Activated CD4-positive, alpha-beta memory T cell treated with anti-CD3 and anti-CD28 coated beads, Interleukin-2, amount 10 ng/mL, durations not matched to agents 7 days and 5 days (primary cell): ENCODE measurements around the gene AKAP13. TPM values are rescaled to one million over a fixed set of nuclear protein-coding genes. Genes with fewer than 3 reads are reported as not detected.

Source experiments
- CTCF ChIA-PET: fragments of 350-600 bp; sonication (Branson Sonifier 250); formaldehyde crosslinking; loops from one replicate; lab custom pipeline; 2021; ENCODE audit warnings: antibody characterized with exemption, inconsistent platforms; lab: Charles Lee
- POLR2A ChIA-PET: fragments of 350-600 bp; sonication (Branson Sonifier 250); formaldehyde crosslinking; loops from one replicate; lab custom pipeline; 2021; ENCODE audit warnings: antibody characterized with exemption; lab: Charles Lee
- DNase-seq: peaks from one replicate; pipeline ENCODE4 v3.0.0-alpha.2; 2020
- H3K27ac Mint-ChIP-seq: one replicate; pipeline ENCODE4 v1.8.0; 2021; ENCODE audit warnings: mild to moderate bottlenecking, mixed read lengths
- H3K27me3 Mint-ChIP-seq: one replicate; pipeline ENCODE4 v1.8.0; 2021; ENCODE audit warnings: mixed read lengths
- H3K36me3 Mint-ChIP-seq: one replicate; pipeline ENCODE4 v1.8.0; 2021; ENCODE audit warnings: low read depth, mixed read lengths
- H3K4me1 Mint-ChIP-seq: one replicate; pipeline ENCODE4 v1.8.0; 2021; ENCODE audit warnings: mixed read lengths
- H3K4me3 Mint-ChIP-seq: one replicate; pipeline ENCODE4 v1.8.0; 2021; ENCODE audit warnings: mild to moderate bottlenecking, mixed read lengths
- H3K9me3 Mint-ChIP-seq: one replicate; pipeline ENCODE4 v1.8.0; 2021; ENCODE audit warnings: mixed read lengths
- total RNA-seq, 2 experiments: library from RNA; stranded (reverse); gene quantifications; one replicate each; pipeline ENCODE4 v1.2.3, GENCODE V29; 2021

AKAP13 gene
- total RNA-seq, 2 experiments from 2014 or later, result 153 to 170 TPM

DNA sequence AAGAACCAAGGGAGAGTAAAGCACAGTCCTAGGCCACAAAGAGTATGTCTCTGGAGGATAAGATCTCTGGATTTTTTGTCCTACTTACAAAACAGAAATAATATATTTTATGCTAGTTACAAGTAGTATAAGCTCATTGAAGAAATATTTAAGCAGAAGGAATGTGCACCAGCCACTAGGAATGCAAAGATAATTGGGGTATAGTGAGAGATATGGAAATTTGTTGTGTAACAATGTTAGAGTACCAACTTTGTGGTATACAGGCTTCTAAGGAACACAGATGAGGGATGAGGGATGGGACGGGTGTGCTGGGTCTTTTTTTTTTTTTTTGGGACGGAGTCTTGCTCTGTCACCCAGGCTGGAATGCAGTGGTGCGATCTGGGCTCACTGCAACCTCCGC lies 26.5 kb downstream of the AKAP13 start:
- Mint-ChIP-seq H3K36me3 (peaks cover 13% of the 10 kb centered on the region), H3K4me3 (no peak overlapping the region), H3K4me1 (peaks cover 75% of the 10 kb centered on the region), H3K27ac (peak overlapping the region; percentile 34), H3K27me3 (no peaks in the 10 kb centered on the region), H3K9me3 (no peaks in the 10 kb centered on the region)
- no peak for DNase-seq
- ChIA-PET CTCF (interaction anchor here (0.7 to 1.1 kb wide), 2 partner anchors 76 to 95 kb away, joined by 3 to 4 read pairs; no protein-coding TSS in a partner anchor), POLR2A (interaction anchor here (2.2 to 6.0 kb wide), 2 partner anchors 25 to 89 kb away, joined by 7 to 64 read pairs; partner anchors contain the start of gene AKAP13)

DNA sequence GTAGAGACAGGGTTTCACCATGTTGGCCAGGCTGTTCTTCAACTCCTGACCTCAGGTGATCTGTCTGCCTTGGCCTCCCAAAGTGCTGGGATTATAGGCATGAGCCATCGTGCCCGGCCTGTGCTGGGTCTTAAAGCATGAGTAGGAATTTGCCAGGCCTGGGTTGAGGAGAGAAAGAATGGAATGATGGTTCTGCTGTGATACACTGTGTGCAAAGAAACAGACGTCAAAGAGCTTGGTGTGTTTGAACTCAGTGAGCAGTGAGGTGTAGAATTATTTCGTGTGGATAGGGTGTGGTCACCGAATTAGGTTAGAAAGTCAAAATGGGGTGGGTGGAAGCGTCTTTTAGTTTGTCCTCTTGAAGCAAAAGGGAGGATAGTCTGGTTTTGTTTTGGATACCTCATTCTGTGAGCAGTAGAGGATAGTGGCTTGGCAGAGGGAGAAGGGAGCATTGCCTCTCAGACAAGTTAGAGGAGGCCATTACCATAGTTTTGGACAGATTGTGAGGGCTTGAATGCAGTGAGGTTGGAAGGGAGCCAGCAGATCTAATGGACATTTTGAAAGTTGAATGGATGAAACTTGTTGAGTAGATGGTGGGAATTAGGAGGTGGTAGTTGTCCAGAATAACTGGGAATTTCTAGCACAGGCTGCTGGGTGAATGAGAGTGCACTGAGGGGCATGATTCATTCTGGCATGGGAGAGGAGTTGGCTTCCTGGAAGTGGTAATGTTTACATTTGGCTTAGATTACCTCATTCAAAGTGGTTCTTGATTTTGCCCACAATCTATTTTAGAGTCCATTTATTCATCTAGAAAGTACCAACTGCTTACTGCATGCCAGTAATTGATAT lies 27.2 kb downstream of the AKAP13 start:
- H3K36me3 Mint-ChIP-seq, result peaks cover 13% of the 10 kb centered on the region
- H3K27ac Mint-ChIP-seq, result peak overlapping the region; percentile 80
- H3K9me3 Mint-ChIP-seq, result no peaks in the 10 kb centered on the region
- ChIA-PET POLR2A (interaction anchor here (1.1 to 6.0 kb wide), 5 partner anchors 26 to 91 kb away, joined by 4 to 64 read pairs (median 5); partner anchors contain the start of gene AKAP13), CTCF (interaction anchor here (1.0 to 2.8 kb wide), 3 partner anchors 28 to 95 kb away, joined by 3 to 11 read pairs (median 3); partner anchors contain the start of gene AKAP13)
- peak; percentile 37 for DNase-seq
- H3K4me3 Mint-ChIP-seq, result peak overlapping the region; percentile 40
- H3K27me3 Mint-ChIP-seq, result no peaks in the 10 kb centered on the region
- H3K4me1 Mint-ChIP-seq, result peaks cover 73% of the 10 kb centered on the region

DNA sequence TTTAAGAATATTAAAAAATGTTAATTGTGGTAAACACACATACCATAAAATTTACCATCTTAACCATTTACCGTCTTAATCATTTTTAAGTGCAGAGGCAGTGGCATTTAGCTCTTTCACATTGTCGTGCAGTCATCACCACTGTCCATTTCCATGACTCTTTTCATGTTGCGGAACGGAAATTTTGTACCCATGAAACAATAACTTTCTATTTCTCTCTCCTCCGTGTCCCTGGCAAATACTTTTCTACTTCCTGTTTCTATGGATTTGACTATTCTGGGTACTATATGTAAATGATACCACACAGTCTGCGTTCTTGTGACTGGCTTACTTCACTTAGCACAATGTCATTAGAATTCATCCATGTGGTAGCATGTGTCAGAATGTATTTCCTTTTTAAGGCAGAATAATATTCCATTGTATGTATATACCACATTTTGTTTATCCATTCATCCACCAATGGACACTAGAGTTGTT lies 27.9 kb downstream of the AKAP13 start:
- Mint-ChIP-seq H3K27ac (peak overlapping the region; percentile 80), H3K4me1 (peaks cover 78% of the 10 kb centered on the region), H3K9me3 (no peaks in the 10 kb centered on the region), H3K4me3 (peak overlapping the region; percentile 40), H3K27me3 (no peaks in the 10 kb centered on the region), H3K36me3 (peaks cover 13% of the 10 kb centered on the region)
- ChIA-PET CTCF (interaction anchor here (1.0 to 2.8 kb wide), 2 partner anchors 28 to 77 kb away, joined by 3 to 11 read pairs; partner anchors contain the start of gene AKAP13), POLR2A (interaction anchor here (1.1 to 6.0 kb wide), 5 partner anchors 26 to 92 kb away, joined by 4 to 64 read pairs (median 5); partner anchors contain the start of gene AKAP13)
- DNase-seq, result peak; percentile 50

DNA sequence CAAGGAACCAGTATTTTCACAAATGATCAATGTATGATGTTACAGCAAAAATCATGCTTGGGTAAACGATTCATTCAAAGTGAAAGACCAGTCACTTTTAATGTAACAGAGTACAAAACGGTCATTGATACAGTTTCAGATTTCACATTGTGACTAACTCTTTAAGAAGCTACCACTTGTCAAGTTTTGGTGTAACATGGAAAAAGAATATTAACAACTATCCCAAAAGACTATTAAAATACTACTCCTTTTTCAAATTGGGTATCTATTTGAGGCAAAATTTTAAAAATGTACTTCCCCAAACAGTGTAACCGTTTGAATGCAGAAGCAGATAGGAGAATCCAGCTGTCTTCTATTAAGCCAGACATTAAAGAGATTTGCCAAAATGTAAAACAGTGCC lies 31.7 kb downstream of the AKAP13 start:
- peaks cover 26% of the 10 kb centered on the region for H3K36me3 Mint-ChIP-seq
- peak overlapping the region; percentile 16 for H3K27ac Mint-ChIP-seq
- no peak for DNase-seq
- no peak overlapping the region for H3K4me3 Mint-ChIP-seq
- H3K4me1 Mint-ChIP-seq, result peaks cover 74% of the 10 kb centered on the region
- no peaks in the 10 kb centered on the region for H3K27me3 Mint-ChIP-seq
- CTCF ChIA-PET, result interaction anchor here (1.3 to 5.8 kb wide), 8 partner anchors 10 to 115 kb away, joined by 3 to 81 read pairs (median 28); partner anchors contain the start of gene AKAP13
- POLR2A ChIA-PET, result interaction anchor here (0.8 to 5.6 kb wide), 8 partner anchors 8 to 170 kb away, joined by 3 to 44 read pairs (median 6); partner anchors contain the start of gene AKAP13
- no peaks in the 10 kb centered on the region for H3K9me3 Mint-ChIP-seq

DNA sequence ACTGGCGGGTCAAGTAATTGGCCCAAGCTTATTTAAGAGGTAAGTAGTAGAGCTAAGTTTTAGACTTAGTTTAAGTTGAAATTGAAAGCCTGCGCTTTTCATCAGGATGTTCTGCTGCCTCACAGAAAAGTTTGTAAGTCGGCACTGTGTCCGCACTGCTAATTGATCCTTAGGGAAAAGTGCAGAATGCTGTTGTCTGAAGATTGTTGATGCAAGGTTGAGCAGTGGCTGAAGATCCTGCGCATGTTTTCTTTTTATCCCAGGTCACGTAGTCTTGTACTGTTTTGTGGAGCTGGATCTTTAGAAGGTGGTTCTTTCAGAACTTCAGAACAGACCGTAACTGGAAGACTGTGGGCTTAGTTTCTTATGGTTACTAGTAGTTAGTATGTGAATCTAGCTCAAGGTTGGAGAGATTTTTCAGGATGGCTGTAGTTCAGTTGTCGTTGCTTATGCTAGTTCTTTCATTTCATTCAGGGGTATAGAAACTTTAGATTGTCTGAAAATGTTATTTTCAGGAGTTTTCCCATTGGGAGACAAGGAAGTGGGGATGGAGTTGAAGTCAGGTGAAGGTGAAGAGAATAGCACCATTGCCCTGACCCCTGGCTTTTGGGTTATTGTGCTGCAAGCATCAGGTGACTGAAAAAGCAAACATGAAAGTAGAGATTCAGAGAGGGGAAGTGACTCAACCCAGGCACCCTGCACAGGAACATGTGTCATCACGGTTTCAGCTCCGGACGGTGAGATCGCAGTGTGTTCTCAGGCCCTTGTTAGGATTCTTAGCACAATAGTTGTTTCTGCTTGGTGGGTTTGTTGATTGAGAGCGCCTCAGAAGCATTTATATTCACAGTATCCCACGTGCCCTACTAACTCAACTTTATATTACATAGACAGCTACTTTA lies 32.8 kb downstream of the AKAP13 start:
- Mint-ChIP-seq H3K9me3 (no peaks in the 10 kb centered on the region), H3K27me3 (no peaks in the 10 kb centered on the region), H3K36me3 (peaks cover 29% of the 10 kb centered on the region), H3K4me1 (peaks cover 67% of the 10 kb centered on the region), H3K27ac (peak overlapping the region; percentile 86), H3K4me3 (peak overlapping the region; percentile 53)
- ChIA-PET POLR2A (interaction anchor here (0.7 to 5.6 kb wide), 16 partner anchors 9 to 211 kb away, joined by 3 to 44 read pairs (median 4); partner anchors contain the start of gene AKAP13), CTCF (interaction anchor here (0.9 to 5.8 kb wide), 20 partner anchors 10 to 129 kb away, joined by 3 to 81 read pairs (median 6); partner anchors contain the start of gene AKAP13)
- peak; percentile 84 for DNase-seq

DNA sequence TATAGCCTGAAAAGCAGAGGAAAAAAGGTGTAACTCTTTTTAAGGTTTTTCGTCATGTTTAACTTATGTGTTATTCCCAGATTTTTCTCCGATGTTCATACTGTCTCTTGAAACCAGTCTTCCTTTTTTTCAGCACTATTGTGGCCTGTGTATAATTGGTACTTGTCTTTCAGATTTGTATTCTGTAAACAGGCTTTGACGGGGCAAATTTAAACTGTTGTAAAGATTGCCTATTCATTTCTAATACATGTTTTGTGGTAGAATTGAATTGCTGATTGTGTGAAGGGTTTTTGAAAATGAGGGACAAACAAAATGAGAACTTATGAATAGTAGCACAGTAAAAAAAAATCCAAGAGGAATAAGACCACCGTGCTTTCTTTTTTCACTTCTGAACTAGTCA lies 33.6 kb downstream of the AKAP13 start:
- peaks cover 29% of the 10 kb centered on the region for H3K36me3 Mint-ChIP-seq
- H3K4me1 Mint-ChIP-seq, result peaks cover 63% of the 10 kb centered on the region
- POLR2A ChIA-PET, result interaction anchor here (1.0 to 5.6 kb wide), 10 partner anchors 10 to 168 kb away, joined by 3 to 44 read pairs (median 8); partner anchors contain the start of gene AKAP13
- H3K27me3 Mint-ChIP-seq, result no peaks in the 10 kb centered on the region
- peak overlapping the region; percentile 67 for H3K27ac Mint-ChIP-seq
- no peaks in the 10 kb centered on the region for H3K9me3 Mint-ChIP-seq
- no peak for DNase-seq
- CTCF ChIA-PET, result interaction anchor here (0.9 to 5.8 kb wide), 19 partner anchors 12 to 128 kb away, joined by 3 to 81 read pairs (median 7); partner anchors contain the start of gene AKAP13
- no peak overlapping the region for H3K4me3 Mint-ChIP-seq

DNA sequence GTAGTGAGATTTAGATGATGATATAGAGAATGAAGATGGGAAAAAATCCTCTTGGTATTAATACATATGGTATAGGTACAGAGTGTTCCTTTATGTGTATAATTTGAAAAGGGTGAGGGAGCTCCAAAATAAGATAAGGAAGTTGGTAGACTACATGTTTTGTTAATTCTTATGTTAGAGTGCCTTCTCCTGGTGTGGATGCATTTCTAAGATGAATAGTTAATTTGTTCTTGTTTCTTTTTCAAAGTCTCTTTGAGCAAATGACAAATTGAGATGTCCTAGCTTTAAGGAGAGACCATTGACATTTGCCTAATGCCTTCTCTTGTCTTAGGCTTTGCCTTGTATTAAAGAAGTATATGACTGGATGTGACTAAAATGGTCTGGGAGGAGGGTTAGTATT lies 34.1 kb downstream of the AKAP13 start:
- DNase-seq, result no peak
- peaks cover 32% of the 10 kb centered on the region for H3K36me3 Mint-ChIP-seq
- H3K4me3 Mint-ChIP-seq, result no peak overlapping the region
- no peaks in the 10 kb centered on the region for H3K9me3 Mint-ChIP-seq
- peak overlapping the region; percentile 67 for H3K27ac Mint-ChIP-seq
- peaks cover 68% of the 10 kb centered on the region for H3K4me1 Mint-ChIP-seq
- CTCF ChIA-PET, result interaction anchor here (0.6 to 5.8 kb wide), 17 partner anchors 12 to 127 kb away, joined by 3 to 81 read pairs (median 7); partner anchors contain the start of gene AKAP13
- H3K27me3 Mint-ChIP-seq, result no peaks in the 10 kb centered on the region
- POLR2A ChIA-PET, result interaction anchor here (1.2 to 5.6 kb wide), 5 partner anchors 34 to 118 kb away, joined by 3 to 44 read pairs (median 12); partner anchors contain the start of gene AKAP13

DNA sequence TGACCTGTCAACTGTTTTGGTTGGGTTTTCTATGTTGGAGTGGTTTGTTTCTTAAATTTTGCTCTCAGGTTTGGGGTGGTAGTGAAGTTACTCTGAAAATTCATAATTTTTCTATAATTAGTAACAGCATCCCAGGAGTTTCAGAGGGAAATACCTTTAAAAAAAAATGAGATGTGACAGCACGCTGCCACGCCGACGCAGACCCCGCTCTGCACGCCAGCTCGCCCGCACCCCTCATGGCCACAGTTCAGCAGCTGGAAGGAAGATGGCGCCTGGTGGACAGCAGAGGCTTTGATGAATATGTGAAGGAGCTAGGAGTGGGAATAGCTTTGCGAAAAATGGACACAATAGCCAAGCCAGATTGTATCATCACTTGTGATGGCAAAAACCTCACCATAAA lies 34.6 kb downstream of the AKAP13 start:
- CTCF ChIA-PET, result interaction anchor here (0.6 to 5.8 kb wide), 10 partner anchors 12 to 125 kb away, joined by 3 to 81 read pairs (median 18); partner anchors contain the start of gene AKAP13
- POLR2A ChIA-PET, result interaction anchor here (0.5 to 5.6 kb wide), 4 partner anchors 35 to 123 kb away, joined by 3 to 44 read pairs (median 27); partner anchors contain the start of gene AKAP13
- H3K9me3 Mint-ChIP-seq, result no peaks in the 10 kb centered on the region
- H3K4me3 Mint-ChIP-seq, result no peak overlapping the region
- no peak for DNase-seq
- no peaks in the 10 kb centered on the region for H3K27me3 Mint-ChIP-seq
- H3K27ac Mint-ChIP-seq, result no peak overlapping the region
- H3K4me1 Mint-ChIP-seq, result peaks cover 69% of the 10 kb centered on the region
- H3K36me3 Mint-ChIP-seq, result peaks cover 33% of the 10 kb centered on the region

DNA sequence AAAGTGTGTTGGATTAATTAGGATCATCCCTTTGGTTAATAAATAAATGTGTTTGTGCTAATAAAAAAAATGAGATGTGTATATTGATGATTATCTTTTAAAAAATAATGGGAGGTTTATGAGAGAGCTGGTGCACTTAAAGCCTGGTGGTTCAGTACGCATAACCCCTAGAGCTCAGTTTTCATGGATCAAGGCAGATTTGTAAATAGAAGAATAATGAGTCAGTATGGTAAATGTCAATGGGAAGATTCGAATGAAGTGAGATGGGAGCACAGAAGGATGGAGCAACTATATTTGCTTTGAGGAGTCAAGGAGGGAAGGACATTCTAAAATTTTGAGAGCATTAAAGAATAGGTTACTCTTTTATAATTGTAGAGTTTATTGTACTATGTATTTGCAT lies 35.4 kb downstream of the AKAP13 start:
- ChIA-PET POLR2A (interaction anchor here (0.5 to 2.1 kb wide), 3 partner anchors 36 to 123 kb away, joined by 3 to 5 read pairs (median 3); partner anchors contain the start of gene AKAP13), CTCF (interaction anchor here (0.7 to 5.8 kb wide), 6 partner anchors 12 to 125 kb away, joined by 3 to 81 read pairs (median 6); no protein-coding TSS in a partner anchor)
- H3K9me3 Mint-ChIP-seq, result no peaks in the 10 kb centered on the region
- no peak overlapping the region for H3K4me3 Mint-ChIP-seq
- no peak overlapping the region for H3K27ac Mint-ChIP-seq
- H3K36me3 Mint-ChIP-seq, result peaks cover 25% of the 10 kb centered on the region
- DNase-seq, result no peak
- H3K27me3 Mint-ChIP-seq, result no peaks in the 10 kb centered on the region
- peaks cover 67% of the 10 kb centered on the region for H3K4me1 Mint-ChIP-seq

DNA sequence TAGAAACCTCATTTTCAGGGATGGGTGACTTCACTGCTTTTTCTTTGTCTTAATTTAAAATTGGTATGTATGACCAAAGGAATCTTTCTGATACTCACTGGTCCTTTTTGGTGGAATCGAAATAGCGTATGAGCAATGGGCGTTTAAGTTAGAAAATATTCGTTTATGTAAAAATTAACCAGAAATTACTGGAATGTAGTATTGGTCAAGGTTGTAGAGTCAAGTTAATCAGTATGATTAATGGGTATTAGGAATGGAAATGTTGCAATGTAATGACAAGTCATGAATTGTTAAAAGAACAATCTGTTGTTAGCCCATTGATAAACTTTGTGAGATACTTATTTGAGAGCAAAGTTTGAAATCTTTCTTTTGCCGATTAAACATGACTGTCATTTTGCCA lies 36.9 kb downstream of the AKAP13 start:
- Mint-ChIP-seq H3K27me3 (no peaks in the 10 kb centered on the region), H3K4me1 (peaks cover 70% of the 10 kb centered on the region), H3K27ac (no peak overlapping the region), H3K9me3 (no peaks in the 10 kb centered on the region), H3K4me3 (no peak overlapping the region), H3K36me3 (peaks cover 24% of the 10 kb centered on the region)
- POLR2A ChIA-PET, result interaction anchor here (1.3 to 2.1 kb wide), 2 partner anchors 37 to 87 kb away, joined by 3 to 5 read pairs; partner anchors contain the start of gene AKAP13
- CTCF ChIA-PET, result interaction anchor here (0.7 to 5.8 kb wide), 2 partner anchors 120 to 125 kb away, joined by 4 to 81 read pairs; no protein-coding TSS in a partner anchor
- DNase-seq, result no peak

DNA sequence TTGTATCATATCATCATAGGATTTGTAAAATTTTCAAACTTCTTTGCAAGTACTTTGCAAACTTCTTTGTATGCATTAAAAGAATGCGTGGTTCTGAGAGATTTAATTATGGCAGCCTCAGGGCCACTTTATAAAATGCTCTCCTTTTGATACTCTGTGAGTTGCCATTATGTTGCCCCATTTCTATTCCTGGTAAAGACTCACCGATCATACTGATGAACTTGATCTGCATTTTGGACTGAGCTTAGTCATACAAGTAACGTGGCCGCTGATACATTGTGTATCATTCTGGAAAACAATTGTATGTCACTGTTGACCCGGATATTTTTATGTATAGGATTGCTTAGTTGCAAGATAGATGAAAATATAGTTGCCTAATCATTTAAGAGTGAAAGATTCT lies 38.8 kb downstream of the AKAP13 start:
- Mint-ChIP-seq H3K9me3 (no peaks in the 10 kb centered on the region), H3K4me1 (peaks cover 64% of the 10 kb centered on the region), H3K27ac (no peak overlapping the region), H3K36me3 (peaks cover 30% of the 10 kb centered on the region), H3K27me3 (no peaks in the 10 kb centered on the region), H3K4me3 (no peak overlapping the region)
- DNase-seq, result no peak
- ChIA-PET CTCF (interaction anchor here (1.0 to 1.3 kb wide), 2 partner anchors 88 to 123 kb away, joined by 3 to 4 read pairs; no protein-coding TSS in a partner anchor), POLR2A (no interaction called here)
